Measurements from ENCODE around the gene SCAMP5.

SCAMP5 gene

DNA sequence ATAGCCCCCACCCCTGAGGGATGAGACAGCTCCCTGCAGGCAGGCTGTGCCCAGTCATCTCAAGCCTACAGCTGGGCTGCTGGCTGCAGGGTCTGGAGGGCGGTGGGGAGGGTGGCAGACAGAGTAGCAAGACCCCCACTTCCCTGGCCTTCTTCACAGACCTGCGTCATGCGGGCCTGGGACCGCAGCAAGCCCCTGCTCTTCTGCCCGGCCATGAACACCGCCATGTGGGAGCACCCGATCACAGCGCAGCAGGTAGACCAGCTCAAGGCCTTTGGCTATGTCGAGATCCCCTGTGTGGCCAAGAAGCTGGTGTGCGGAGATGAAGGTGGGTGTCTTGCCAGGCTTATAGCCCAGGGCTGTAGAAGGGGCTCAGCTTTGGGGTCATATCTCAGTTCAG is 53.0 kb downstream of the SCAMP5 start:
- in situ Hi-C loops (cut with HindIII; ENCODE audit: low sequenced_read_pairs), result no loop called here
- TF ChIP-seq, protein P1, sequence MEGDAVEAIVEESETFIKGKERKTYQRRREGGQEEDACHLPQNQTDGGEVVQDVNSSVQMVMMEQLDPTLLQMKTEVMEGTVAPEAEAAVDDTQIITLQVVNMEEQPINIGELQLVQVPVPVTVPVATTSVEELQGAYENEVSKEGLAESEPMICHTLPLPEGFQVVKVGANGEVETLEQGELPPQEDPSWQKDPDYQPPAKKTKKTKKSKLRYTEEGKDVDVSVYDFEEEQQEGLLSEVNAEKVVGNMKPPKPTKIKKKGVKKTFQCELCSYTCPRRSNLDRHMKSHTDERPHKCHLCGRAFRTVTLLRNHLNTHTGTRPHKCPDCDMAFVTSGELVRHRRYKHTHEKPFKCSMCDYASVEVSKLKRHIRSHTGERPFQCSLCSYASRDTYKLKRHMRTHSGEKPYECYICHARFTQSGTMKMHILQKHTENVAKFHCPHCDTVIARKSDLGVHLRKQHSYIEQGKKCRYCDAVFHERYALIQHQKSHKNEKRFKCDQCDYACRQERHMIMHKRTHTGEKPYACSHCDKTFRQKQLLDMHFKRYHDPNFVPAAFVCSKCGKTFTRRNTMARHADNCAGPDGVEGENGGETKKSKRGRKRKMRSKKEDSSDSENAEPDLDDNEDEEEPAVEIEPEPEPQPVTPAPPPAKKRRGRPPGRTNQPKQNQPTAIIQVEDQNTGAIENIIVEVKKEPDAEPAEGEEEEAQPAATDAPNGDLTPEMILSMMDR (IDR thresholded peaks at IDR 0.05; ENCODE audit: low read depth, low read length), result no peak
- no peak overlapping the region for H3K4me3 ChIP-seq (ENCODE audit: low read depth, low read length)

DNA sequence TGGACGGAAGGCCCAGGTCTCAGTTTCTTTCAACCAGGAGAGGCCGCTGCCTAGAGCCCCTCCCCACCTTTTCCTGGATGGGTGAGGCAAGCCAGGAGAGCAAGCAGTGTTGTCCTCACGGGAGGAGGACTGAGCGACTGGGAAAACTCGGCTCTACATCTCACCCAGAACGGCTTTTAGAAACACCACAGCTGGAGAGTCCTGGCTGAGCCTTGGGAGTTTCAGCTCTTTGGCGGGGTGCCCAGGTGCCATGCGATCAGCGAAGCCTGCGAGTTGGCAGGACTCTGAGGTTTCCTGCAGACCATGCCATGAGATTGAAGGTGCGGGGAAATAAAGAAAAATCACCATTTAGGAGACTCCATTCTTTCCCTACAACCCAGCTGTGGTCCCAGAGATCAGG is 54.0 kb downstream of the SCAMP5 start:
- peak; percentile 37 for DNase-seq (ENCODE audit: low read depth, low spot score)
- in situ Hi-C loops (cut with HindIII; ENCODE audit: low sequenced_read_pairs), result no loop called here
- H3K4me3 ChIP-seq (ENCODE audit: low read depth, low read length), result no peak overlapping the region
- TF ChIP-seq, protein P1 (IDR thresholded peaks at IDR 0.05; ENCODE audit: low read depth, low read length), result no peak

More for the DNA sequence above, 53.0 kb downstream of the SCAMP5 start:
- DNase-seq (ENCODE audit: low read depth, low spot score), result no peak

DNA sequence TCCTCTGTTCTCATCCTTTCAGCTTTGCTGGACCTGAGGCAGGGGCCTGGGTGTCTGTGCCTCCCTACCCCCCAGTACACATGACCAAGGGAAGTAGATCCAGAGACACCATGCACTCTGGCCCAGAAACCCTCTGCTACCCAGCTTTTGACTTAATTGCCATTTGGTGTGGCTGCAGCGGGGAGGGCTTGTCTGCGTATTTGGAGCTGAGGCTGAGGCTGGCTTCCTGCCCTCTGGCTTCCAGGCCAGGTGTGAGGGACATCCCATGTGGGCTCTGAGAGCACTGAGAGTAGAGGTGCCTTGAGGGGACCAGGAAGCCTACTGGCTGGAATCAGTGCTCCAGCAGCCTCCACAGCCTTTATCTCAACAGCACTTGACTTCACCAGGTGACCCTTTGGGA is 54.9 kb downstream of the SCAMP5 start:
- H3K4me3 ChIP-seq (ENCODE audit: low read depth, low read length), result no peak overlapping the region
- in situ Hi-C loops (cut with HindIII; ENCODE audit: low sequenced_read_pairs), result no loop called here
- TF ChIP-seq, protein P1 (IDR thresholded peaks at IDR 0.05; ENCODE audit: low read depth, low read length), result no peak

DNA sequence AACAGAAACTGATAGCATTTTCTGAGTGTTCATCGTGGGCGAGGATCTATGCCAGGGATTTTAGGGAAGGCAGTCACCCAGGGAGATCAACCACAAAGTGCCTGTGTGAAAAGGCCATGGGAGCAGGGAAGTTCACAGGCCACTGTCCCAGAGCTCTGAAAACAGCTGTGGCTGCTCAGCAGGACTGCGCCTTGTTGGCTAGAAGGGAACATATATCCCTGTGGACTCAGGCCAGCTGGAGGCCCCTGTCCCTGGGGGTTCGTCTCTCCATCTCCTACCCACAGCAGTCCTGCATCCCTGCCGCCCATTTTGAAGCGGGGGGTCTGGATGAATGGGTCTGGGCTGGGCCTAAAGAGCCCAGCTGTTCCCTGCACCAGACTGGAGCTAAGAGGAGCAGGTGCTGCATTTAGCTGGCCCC is 55.8 kb downstream of the SCAMP5 start:
- in situ Hi-C loops (cut with HindIII; ENCODE audit: low sequenced_read_pairs), result no loop called here
- no peak overlapping the region for H3K4me3 ChIP-seq (ENCODE audit: low read depth, low read length)
- TF ChIP-seq, protein P1 (IDR thresholded peaks at IDR 0.05; ENCODE audit: low read depth, low read length), result no peak
- no peak for DNase-seq (ENCODE audit: low read depth, low spot score)

More for the DNA sequence above, 54.9 kb downstream of the SCAMP5 start:
- DNase-seq (ENCODE audit: low read depth, low spot score), result no peak

- in situ Hi-C loops (cut with HindIII; ENCODE audit: low sequenced_read_pairs), result no loop called here
- no peak for DNase-seq (ENCODE audit: low read depth, low spot score)
- no peak overlapping the region for H3K4me3 ChIP-seq (ENCODE audit: low read depth, low read length)
- TF ChIP-seq, protein P1 (IDR thresholded peaks at IDR 0.05; ENCODE audit: low read depth, low read length), result no peak
Measured at GRCh38 chr15:75051711-75052110, 56.3 kb downstream of the SCAMP5 start.

DNA sequence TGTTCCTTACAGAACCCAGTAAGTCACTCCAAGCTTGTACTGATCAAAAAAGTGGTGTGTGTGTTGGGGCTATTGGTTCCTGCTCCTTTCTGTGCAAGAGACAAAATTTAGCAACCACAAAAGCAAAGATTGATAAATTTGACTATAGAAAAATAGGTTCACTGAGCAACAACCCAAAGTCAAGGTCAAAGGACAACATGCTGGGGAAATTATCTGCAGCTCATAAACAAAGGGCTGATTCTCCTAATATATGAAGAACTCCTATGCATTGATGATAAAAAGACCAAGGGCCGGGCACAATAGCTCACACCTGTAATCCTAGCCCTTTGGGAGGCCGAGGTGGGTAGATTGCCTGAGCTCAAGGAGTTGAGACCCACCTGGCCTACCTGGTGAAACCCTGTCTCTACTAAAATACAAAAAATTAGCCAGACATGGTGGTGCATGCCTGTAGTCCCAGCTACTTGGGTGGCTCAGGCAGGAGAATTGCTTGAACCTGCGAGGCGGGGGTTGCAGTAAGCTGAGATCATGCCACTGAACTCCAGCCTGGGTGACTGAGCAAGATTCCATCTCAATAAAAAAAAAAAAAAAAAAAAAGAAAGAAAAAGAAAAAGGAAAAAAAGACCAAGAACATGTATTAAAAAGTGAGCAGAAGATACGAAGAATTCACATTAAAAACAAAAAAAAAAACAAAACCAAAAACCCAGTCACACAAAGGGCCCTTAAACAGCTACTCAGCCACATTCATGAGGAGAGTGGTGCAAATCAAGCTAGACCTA is 57.8 kb downstream of the SCAMP5 start:
- DNase-seq (ENCODE audit: low read depth, low spot score), result no peak
- in situ Hi-C loops (cut with HindIII; ENCODE audit: low sequenced_read_pairs), result no loop called here
- H3K4me3 ChIP-seq (ENCODE audit: low read depth, low read length), result no peak overlapping the region
- TF ChIP-seq, protein P1 (IDR thresholded peaks at IDR 0.05; ENCODE audit: low read depth, low read length), result no peak
